Left lung (tissue), 10 donors: ENCODE data around the gene SLC16A10. TPM values are rescaled to one million over a fixed set of nuclear protein-coding genes. Genes with fewer than 3 reads are reported as not detected.
A peak's percentile ranks its signal among the peaks of the same experiment; 100 is the strongest.

Experiments used
- ATAC-seq: fragments of 200-7000 bp; cut with Tn5 transposase; one replicate; pipeline ENCODE4 v1.9.1; 2020; ENCODE audit warnings: moderate library complexity
- DNase-seq, 4 donors: peaks; one replicate each; pipeline ENCODE4 v3.0.0-alpha.2; 2013 to 2020
- H3K27ac ChIP-seq, 2 donors: fragments of 200-600 bp; sonication (generic) in 1 of 2; one replicate each; pipeline versions ENCODE4 v1.5.0 to v1.8.0; 2020 to 2021
- H3K27me3 ChIP-seq, 2 donors: fragments of 200-600 bp; sonication (generic) in 1 of 2; one replicate each; pipeline versions ENCODE4 v1.5.0 to v1.8.0; 2020 to 2021
- H3K36me3 ChIP-seq, 2 donors: fragments of 200-600 bp; sonication (generic) in 1 of 2; one replicate each; pipeline versions ENCODE4 v1.5.0 to v1.8.0; 2020 to 2021
- H3K4me1 ChIP-seq, 2 donors: fragments of 200-600 bp; one replicate each; pipeline ENCODE4 v1.8.0; 2021
- H3K4me3 ChIP-seq, 2 donors: fragments of 200-600 bp; sonication (generic) in 1 of 2; one replicate each; pipeline versions ENCODE4 v1.5.0 to v1.8.0; 2020 to 2021; ENCODE audit warnings: mild to moderate bottlenecking in 1 of 2
- H3K9me3 ChIP-seq, 2 donors: fragments of 200-600 bp; sonication (generic) in 1 of 2; one replicate each; pipeline versions ENCODE4 v1.5.0 to v1.8.0; 2020 to 2021
- intact Hi-C, 2 donors: fragments of 100-400 bp; cut with DNase I; formaldehyde crosslinking; loops; one replicate each; pipeline versions ENCODE4 v1.11.2 to v1.14.2; 2022
- polyA plus RNA-seq, 6 donors: library from polyadenylated mRNA; unstranded; fragments of 120-200 nt; gene quantifications; one replicate each; pipeline ENCODE4 v1.2.1, GENCODE V29; 2013; ENCODE audit not compliant: insufficient read length in 6 of 6
- total RNA-seq, 2 donors: library from RNA; stranded (reverse); fragmentation: NEBNext Ultra II Directional; extraction: Animal tissue kit (Norgen Biotek cat#: 25700); gene quantifications; one replicate each; pipeline ENCODE4 v1.2.1, GENCODE V29; 2021
- TF ChIP-seq, protein P1 (sequence below), 2 donors: fragments of 200-600 bp; sonication (generic) in 1 of 2; IDR thresholded peaks; one replicate each; pipeline versions ENCODE4 v1.5.0 to v1.8.0; 2021; ENCODE audit warnings: antibody characterized with exemption in 2 of 2
- donor health status: DM: no; HTN: yes; CAD: no.
- donor health status: DM: no; HTN: no; CAD: no.

Gene SLC16A10
- total and polyA plus RNA-seq, 8 donors = 5.9 to 9.7 (median 8.0) TPM

DNA sequence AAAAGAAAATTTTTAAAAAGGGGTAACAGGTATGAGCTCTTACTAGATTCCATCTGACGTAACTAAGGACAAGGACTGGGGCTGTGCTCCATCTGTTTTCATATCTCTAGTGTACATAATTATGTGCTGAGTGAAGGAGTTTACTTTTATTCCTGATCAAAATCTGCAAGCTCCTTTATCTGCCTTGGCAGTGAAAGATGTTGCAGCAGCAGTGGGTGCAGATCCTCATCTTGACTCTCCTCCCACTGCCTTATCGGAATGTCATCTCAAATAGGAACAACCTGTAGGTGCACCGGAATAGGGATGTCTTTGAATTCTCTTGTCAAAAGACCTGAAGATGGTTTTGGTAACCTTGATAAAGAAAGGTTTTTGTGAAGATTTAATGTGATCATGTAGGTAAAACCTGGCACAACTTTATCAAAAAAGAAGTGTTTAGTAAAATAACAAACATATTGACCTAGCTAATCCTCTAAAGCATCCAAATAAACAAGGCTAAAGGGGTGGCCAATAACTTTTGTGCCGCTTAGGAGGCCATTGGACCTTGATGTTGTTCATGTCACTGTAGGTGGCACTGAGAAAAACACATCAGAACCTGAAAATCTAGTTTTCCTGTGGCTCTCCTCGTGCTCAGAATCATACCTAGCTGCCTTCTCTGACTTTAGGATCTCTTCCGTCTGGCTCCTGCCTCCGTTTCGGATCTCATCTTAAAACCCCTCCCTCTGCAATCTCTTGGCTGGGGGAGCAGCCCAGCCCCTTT lies 19.0 kb upstream of the SLC16A10 start:
- no peaks in the 10 kb centered on the region for H3K36me3 ChIP-seq
- H3K27ac ChIP-seq = no peak overlapping the region
- DNase-seq (no peak), ATAC-seq (no peak)
- no peaks in the 10 kb centered on the region for H3K4me1 ChIP-seq
- TF ChIP-seq, protein P1, sequence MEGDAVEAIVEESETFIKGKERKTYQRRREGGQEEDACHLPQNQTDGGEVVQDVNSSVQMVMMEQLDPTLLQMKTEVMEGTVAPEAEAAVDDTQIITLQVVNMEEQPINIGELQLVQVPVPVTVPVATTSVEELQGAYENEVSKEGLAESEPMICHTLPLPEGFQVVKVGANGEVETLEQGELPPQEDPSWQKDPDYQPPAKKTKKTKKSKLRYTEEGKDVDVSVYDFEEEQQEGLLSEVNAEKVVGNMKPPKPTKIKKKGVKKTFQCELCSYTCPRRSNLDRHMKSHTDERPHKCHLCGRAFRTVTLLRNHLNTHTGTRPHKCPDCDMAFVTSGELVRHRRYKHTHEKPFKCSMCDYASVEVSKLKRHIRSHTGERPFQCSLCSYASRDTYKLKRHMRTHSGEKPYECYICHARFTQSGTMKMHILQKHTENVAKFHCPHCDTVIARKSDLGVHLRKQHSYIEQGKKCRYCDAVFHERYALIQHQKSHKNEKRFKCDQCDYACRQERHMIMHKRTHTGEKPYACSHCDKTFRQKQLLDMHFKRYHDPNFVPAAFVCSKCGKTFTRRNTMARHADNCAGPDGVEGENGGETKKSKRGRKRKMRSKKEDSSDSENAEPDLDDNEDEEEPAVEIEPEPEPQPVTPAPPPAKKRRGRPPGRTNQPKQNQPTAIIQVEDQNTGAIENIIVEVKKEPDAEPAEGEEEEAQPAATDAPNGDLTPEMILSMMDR (IDR thresholded peaks at IDR 0.05) = no peak
- H3K4me3 ChIP-seq = no peak overlapping the region
- no peaks in the 10 kb centered on the region for H3K27me3 ChIP-seq
- peaks cover 0 to 7% of the 10 kb centered on the region in 2 donors for H3K9me3 ChIP-seq
- intact Hi-C loops = no loop called here

GRCh38 chr6:111068866-111069234 lies 18.5 kb upstream of the SLC16A10 start:
- Histone ChIP-seq H3K27me3 (no peaks in the 10 kb centered on the region), H3K9me3 (peaks cover 0 to 6% of the 10 kb centered on the region in 2 donors), H3K36me3 (no peaks in the 10 kb centered on the region), H3K27ac (no peak overlapping the region), H3K4me3 (no peak overlapping the region), H3K4me1 (no peaks in the 10 kb centered on the region)
- TF ChIP-seq, protein P1 (IDR thresholded peaks at IDR 0.05) = no peak
- ATAC-seq (no peak), DNase-seq (no peak)
- intact Hi-C loops = no loop called here

- H3K9me3 ChIP-seq = no peaks in the 10 kb centered on the region
- no peak overlapping the region for H3K27ac ChIP-seq
- intact Hi-C loops = no loop called here
- no peaks in the 10 kb centered on the region for H3K4me1 ChIP-seq
- TF ChIP-seq, protein P1 (IDR thresholded peaks at IDR 0.05) = no peak
- no peak overlapping the region for H3K4me3 ChIP-seq
- H3K27me3 ChIP-seq = no peaks in the 10 kb centered on the region
- no peak for ATAC-seq
- no peak for DNase-seq
- H3K36me3 ChIP-seq = no peaks in the 10 kb centered on the region
Measured at GRCh38 chr6:111069382-111070104, 17.8 kb upstream of the SLC16A10 start.

GRCh38 chr6:111070105-111071005 lies 16.9 kb upstream of the SLC16A10 start:
- H3K36me3 ChIP-seq = no peaks in the 10 kb centered on the region
- H3K4me1 ChIP-seq = no peaks in the 10 kb centered on the region
- H3K27ac ChIP-seq = no peak overlapping the region
- TF ChIP-seq, protein P1 (IDR thresholded peaks at IDR 0.05) = no peak
- H3K4me3 ChIP-seq = no peak overlapping the region
- H3K9me3 ChIP-seq = no peaks in the 10 kb centered on the region
- H3K27me3 ChIP-seq = no peaks in the 10 kb centered on the region
- no peak for DNase-seq
- ATAC-seq = peak; percentile 16
- intact Hi-C loops = no loop called here
